Measurements from ENCODE around the gene MAD1L1.

MAD1L1 gene

GRCh38 chr7:1856161-1856887, 376.4 kb downstream of the MAD1L1 start:
- DNase-seq = peak in 1 of 5 experiments; percentile 3

DNA sequence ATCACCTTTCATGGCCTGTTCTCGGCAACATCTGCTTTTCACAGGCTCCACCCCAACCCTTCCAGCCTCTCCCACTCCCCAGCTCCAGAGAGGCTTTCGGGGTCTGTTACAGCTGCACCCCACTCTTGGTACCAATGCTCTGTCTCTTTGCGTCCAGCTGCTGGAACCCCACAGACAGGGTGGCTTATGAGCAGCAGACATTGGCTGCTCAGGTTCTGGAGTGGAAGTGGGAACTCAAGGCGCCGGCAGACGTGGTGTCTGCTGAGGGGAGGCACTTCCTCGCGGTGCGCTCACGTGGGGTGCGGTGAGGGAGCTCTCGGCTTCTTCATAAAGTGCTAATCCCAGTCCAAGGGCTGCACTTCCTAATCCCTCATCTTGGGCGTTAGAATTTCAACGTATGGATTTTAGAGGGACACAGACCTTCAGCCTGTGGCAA, 377.0 kb downstream of the MAD1L1 start:
- DNase-seq = no peak

DNA sequence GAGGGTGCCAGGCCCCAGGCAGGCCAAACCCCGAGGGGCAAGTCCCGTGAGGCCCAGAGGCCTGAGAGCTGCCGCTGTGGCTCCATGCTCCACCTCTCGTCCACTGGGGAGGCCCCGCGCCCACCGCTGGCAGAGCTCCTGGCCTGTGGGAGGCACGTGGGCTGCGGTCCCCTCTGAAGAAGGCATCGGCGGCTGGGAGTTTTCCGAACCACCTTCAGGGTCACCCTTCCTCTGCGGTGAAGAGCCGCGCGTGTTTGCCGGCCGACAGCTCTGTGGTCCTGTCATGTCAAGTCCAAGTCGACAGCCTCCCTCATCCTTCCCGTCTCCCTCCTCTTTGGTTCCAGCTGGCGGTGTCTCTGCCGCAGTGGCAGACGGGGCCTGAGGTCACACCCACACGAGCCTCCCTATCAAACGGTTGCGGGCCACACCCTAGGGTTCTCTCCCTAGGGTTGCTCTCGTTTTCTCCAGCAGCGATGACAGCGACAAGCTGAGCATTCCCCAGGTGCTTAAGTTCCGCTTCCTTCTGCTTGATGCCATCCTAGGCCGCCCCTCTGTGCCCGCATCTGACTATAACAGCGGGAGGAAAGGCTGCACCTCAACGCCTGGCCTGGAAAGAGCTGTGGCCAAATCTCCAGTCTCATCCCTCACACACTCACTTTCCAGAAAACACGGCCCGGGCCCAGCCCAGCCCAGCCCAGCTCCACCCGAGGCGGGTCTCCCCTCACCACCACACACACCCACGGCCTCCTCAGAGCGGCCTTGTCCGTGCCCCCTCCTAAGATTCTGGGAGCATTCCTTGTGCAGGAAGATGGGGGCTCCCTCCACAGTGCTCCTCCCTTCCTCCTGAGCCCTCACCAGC, 377.6 kb downstream of the MAD1L1 start:
- peak in 2 of 5 experiments; percentile 2 to 7 for DNase-seq

DNA sequence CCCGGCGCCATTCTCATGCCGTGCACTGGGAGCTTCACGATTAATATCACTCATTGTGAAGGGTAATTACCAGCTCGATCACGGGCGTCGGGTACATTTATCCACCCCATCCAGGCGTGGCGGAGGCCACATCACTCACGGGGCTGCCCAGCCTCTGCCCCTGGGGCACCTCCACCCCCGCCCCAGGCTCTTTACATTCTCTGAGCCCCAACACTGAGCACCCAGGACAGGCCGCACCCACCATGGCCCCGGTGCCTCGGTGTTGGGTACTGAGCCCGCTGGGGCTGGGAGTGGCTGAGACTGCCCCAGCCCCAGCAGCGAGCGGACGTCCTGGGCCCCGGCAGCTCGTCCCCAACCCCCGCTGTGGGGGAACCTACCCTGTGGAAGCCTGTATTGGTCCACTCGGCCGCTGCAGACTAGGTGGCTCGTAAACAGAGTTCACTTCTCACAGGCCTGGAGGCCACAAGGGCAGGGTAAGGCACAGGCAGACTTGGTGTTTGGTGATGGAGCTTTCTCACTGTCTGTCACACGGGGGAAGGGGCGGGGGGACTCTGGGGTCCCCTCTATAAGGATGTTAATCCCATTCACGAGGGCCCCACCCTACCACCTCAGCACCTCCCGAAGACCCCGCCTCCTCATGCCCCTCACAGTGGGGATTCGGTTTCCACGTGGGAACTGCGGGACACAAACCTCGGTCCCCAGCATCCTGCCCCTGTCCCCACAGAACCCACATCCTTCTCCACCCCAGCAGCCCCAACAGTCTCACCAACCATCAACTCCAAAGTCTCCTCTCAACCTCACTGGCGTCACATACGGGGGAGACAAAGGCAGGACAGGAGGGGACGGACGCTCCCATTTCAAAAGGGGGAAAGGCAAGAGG, 378.5 kb downstream of the MAD1L1 start:
- DNase-seq = peak in 2 of 5 experiments; percentile 2 to 50

- peak in 2 of 5 experiments; percentile 1 to 5 for DNase-seq
Observed at GRCh38 chr7:1853431-1853985, 379.2 kb downstream of the MAD1L1 start.

- peak in 1 of 5 experiments; percentile 1 for DNase-seq
Observed at GRCh38 chr7:1852517-1853430, 380.0 kb downstream of the MAD1L1 start.

- DNase-seq = no peak
Observed at GRCh38 chr7:1851721-1852516, 380.8 kb downstream of the MAD1L1 start.

DNA sequence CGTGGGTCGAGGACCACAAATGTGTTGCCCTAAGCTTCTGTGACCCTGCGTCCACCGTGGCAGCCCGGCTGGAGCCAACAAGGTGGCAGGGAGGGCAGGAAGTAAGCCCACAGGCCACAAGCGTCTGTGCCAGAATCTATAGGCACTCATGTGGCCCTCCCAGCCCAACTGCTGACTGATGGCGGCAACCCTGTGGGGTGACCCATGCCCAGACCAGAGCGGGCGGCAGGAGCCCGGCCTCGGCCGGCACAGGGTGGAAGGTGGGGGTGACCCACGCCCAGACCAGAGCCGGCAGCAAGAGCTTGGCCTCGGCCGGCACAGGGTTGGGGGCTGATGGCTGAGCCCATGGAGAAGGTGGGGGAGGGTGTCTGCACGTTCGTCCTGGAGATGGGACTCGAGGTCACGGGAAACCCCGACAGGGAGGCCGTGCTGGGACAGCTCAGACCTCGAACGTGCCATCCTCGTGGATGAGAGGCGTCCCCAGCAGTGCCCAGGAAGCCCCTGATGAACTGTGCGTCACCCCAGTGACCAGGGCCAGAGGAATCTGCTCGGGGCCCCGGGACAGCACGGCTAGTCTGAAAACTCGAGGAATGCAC, 381.7 kb downstream of the MAD1L1 start:
- no peak for DNase-seq

DNA sequence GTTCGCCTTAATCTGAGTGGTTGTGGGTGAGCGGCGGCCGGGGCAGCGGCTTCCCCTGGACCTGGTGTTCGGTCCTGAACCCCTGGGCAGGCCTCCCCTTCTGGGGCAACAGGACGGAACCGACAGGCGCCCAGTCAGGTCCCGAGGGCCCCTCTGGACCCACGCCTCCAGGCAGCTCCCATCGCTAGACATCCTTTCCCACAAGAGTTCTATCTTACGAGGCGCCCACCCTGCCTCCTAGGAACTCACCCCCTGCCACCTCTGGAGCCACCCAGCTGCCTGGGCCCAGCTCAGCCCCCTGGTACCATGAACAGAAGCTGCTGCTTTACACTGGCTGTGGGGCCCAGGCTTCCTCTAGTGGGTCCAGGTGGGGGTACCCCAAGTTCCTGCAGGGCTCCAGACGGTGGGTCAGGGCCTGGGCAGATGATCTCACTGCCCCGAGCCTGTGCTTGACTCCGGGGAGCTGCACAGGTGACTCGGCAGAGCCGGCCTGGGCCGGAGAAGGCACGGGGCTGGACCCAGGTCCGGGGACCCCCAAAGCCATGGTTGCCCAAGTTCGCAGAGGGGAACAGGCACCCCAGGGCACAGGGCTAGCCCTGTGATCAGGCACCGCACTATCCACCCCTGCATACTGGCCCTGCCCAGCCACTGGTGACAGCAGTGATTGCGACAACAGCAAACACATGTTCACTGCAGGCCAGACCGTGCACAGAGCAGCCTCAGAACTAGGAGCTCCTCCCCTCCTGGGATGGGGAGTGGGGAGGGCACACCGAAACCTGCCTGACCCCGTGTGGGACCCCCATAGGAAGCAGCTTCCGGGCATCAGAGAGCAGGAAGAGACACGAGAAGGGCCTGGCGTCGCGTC, 382.4 kb downstream of the MAD1L1 start:
- no peak for DNase-seq

GRCh38 chr7:1849351-1850041, 383.2 kb downstream of the MAD1L1 start:
- DNase-seq = no peak

- no peak for DNase-seq
Observed at GRCh38 chr7:1848911-1849311, 383.8 kb downstream of the MAD1L1 start.

- no peak for DNase-seq
Observed at GRCh38 chr7:1848013-1848640, 384.6 kb downstream of the MAD1L1 start.

DNA sequence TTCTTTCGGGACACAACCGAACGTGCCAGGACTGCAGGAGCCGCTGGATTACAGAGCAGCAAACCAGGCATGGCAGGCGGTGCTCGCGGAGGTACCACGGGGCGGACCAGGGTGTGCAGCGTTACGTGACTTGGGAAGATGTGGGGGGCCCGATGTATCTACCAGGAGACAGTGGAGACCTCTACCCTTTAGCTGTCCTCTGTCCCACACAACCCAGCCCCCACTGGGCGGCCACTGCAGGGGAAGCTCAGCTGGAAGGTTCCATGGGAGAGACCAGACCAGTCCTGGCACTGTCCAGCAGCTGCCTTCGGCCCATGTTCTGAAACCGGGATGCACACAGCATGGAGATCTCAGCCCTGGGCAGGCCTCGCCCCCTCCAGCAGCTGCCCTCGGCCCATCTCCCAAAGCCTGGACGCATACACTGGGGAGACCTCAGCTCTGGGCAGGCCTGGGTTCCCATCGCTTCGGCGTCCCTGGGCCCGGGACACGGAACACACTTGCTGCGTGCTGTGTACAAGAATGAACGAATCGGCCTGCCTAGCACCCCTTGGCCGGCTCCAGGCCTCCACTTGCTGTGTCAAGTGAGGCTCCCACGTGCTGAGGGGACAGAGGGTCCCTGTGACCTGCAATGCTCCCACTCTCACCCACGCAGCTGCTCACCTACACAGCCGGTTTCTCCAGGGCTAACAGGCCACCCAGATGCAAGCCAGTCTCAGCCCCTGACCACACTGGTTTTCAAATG, 385.3 kb downstream of the MAD1L1 start:
- DNase-seq = no peak

DNA sequence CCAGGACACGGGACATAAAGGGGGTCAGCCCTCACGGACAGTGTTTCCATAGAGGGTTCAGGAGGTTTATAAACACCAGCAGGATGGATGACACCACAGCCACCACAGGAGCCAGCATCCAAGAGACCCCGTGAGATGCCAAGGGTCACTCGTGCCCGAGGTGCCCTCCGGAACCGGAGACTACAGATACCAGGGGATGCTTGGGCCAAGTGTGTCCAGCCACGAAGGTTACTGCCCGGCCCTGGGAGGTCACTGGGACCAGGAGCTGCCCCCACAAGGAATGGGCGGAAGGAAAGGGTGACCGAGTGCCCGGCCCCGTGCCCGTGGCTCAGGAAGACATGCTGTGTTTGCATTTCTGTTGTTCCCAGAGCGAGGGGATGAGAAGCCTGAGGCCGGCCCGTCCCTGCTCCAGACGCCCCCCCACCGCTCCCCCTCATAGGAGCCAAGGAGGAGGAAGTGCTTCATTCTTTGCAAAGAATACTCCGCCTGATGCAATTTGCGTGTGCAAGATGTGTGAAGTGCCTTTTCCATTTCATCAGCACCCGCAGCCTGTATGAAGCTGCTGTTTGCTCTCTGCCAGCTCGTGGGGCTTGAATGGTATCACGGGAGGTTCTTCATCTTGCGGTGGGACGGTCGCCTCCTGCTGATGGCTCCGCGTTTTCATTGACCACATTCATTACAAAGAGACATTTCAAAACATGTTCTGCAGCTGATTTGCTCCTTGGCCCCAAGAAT, 386.2 kb downstream of the MAD1L1 start:
- DNase-seq = no peak

DNA sequence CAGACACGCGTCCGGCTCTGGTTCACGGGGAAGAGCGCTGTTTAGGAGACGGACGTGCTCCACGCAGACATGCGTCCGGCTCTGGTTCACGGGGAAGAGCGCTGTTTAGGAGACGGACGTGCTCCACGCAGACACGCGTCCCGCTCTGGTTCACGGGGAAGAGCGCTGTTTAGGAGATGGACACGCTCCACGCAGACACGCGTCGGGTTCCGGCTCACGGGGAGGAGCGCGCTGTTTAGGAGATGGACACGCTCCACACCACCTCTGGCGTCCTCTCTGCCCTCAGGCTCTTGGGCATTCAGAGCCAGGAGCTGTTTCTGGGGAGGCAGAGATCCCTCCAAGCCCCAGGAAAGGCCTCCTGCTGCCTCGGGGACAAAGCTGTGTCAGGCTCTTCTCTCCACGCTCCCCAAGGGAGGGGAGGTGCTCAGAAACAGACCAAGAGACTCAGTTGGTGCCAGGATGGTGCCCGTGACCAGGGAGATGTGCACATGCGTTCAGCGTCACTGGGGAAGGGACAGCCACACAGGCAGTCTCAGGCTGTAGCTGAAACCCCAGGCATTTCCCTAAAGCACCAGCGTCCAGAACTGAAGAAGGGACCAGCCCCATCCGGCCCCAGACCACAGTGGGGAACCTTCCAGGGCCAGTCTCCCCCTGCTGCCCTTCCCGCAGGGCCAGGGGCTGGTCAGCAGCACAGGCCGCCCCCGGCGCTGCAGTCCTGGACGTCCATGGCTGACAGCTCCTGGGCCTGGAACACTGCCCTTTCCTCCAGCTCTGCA, 387.0 kb downstream of the MAD1L1 start:
- DNase-seq = no peak

GRCh38 chr7:1844951-1845390, 387.8 kb downstream of the MAD1L1 start:
- DNase-seq = peak in 1 of 5 experiments; percentile 1

Measured in T-helper 2 cell (primary cell).